Measurements from ENCODE around the gene PSMG4.

The PSMG4 gene

GRCh38 chr6:3311826-3312225 is 53.1 kb downstream of the PSMG4 start:
- no peak for DNase-seq

DNA sequence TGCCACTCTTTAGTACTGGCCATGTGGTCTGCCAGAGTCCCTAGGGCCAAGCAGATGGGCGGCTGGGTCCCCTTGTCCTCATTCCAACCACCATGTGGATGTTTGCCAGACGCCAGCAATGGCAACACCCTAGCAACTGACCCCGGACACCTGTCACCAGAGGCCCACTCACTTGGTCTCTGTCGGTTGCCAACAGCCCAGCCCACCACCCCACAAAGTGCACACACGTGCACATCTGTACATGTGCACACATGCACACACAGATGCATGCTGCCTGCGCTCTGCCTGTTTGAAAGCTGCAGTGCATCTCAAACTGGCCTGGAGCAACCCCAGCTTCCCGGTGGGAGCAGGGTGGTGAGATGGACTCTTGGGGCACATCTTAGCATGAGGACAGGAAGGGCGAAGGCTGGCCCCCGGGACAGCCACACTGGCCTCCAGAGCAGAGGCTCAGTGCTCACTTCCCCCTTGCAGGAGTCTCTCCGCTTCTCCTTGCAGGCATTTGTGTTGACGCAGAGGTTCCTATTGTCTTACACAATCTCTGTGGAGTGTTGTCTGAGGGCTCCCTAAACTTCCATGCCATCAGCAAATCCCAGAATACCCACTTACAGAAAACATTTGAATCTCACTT is 54.0 kb downstream of the PSMG4 start:
- DNase-seq = no peak

DNA sequence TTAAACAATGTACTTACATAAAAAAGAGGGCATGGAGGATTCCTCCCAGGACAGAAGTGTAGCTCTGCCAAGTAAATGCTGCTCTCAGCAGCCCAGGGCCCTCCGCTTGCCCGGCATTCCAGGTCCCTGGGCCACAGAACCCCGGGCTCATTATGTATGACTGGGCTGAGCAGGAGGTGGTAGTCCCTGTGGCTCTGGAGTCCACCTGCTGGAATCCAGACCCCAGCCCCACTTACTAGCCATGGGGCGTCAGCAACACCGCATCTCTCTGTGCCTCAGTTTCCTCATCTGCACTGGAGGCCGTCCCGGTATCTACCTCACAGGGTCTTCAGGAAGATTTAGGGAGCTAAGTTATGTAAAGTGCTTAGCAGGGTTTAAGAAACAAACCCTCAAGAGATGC is 55.4 kb downstream of the PSMG4 start:
- no peak for DNase-seq

DNA sequence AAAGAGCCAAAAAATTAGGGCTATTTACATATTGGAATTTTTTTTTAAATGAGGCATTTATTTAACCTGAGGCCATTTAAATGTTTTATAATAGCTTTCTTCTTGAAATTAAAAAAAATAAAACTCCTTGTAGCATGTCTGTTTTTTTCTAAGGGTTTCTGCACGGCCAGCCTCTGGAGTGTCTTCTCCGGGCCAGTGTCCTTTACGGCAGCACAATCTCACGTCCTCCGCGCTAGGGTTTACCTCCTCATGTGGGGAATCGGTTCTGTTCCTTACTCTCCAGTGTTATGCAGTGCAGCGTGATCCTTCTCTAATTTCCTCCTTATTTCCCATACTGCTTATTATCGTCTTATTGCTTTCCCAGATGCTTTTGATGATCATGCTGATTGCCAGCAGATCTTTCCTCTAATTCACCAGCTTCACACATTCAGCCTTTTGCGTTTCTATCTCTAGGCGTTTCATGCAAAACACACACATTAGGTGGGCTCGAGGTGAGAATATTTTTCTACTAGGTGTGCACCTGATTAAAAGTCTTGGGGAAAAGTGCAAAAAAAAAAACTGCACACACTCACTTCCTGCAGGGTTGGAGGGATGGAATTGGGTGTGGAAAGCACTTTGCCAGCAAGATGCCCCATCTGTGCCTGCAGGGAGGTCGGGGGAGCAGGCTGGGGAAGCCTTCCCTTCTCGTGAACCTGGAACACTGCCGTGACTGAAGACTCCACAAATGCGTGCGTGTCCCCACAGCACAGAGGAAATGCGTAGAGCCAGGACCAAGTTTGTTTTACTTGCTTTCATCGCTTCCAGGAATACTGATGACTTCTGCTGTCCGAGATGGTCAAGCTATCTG is 56.1 kb downstream of the PSMG4 start:
- no peak for DNase-seq

DNA sequence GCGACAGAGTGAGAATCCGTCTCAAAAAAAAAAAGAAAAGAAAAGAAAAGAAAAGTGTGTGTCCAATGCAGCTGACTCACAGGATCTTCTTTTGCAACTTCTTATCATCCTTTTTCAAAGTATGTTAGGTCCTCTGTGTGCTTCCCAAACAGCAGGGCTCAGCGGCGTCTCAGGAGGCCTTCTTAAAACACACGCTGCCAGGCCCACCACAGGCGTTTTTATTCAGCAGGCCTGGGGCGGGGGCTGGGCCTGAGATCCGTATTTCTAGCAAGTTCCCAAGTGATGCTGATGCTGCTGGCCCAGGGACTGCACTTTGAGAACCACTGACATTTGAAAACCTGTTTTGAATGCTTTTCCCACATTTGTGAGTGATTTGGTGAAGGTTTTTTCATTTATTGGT is 57.1 kb downstream of the PSMG4 start:
- DNase-seq = no peak

- DNase-seq = no peak
Observed at GRCh38 chr6:3316331-3316730, 57.6 kb downstream of the PSMG4 start.

DNA sequence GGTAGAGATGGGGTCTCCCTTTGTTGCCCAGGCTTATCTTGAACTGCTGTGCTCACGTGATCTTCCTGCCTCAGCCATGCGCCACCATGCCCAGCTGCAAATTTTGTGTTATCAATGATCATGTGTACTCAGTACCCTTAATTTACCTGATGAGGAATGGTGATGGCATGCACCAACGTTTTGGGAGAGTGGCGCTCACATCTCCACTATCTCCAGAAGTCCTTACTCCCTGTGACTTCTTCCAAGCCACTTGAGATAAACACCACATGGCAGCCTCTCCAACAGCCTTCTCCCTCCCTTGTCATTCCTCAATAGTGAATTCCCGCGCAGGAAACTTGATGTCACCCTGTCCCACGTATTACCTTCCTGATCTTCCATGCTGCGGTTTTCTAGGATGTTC is 58.1 kb downstream of the PSMG4 start:
- DNase-seq = no peak
